Lung (tissue), 12 donors: ENCODE data around the gene DHTKD1. TPM values are rescaled to one million over a fixed set of nuclear protein-coding genes. Genes with fewer than 3 reads are reported as not detected.

ENCODE experiments used
- ATAC-seq: fragments of 200-7000 bp; cut with Tn5 transposase; one replicate; pipeline ENCODE4 v1.9.1; 2020; ENCODE audit warnings: moderate number of reproducible peaks; ENCODE audit not compliant: insufficient read depth, low FRiP score
- DNase-seq, 3 donors: peaks; one replicate each; pipeline ENCODE4 v3.0.0-alpha.2; 2013 to 2017
- H3K27ac ChIP-seq, 2 donors: one replicate each; pipeline ENCODE4 v1.5.1; 2013; ENCODE audit warnings: mild to moderate bottlenecking in 2 of 2, moderate library complexity in 2 of 2, control low read depth in 1 of 2, inconsistent platforms in 1 of 2, low read depth in 1 of 2, low read length in 1 of 2
- H3K27me3 ChIP-seq, 3 donors: one replicate each; pipeline ENCODE4 v1.5.1; 2013; ENCODE audit warnings: low read length in 2 of 3; ENCODE audit not compliant: control insufficient read depth in 3 of 3, insufficient read depth in 3 of 3
- H3K36me3 ChIP-seq, 4 donors: one replicate each; pipeline ENCODE4 v1.5.1; 2013; ENCODE audit warnings: low read length in 4 of 4, mild to moderate bottlenecking in 1 of 4, moderate library complexity in 1 of 4; ENCODE audit not compliant: control insufficient read depth in 4 of 4, insufficient read depth in 4 of 4
- H3K4me1 ChIP-seq, 5 donors: one replicate each; pipeline ENCODE4 v1.5.1; 2013; ENCODE audit warnings: low read length in 5 of 5, mild to moderate bottlenecking in 2 of 5, moderate library complexity in 1 of 5; ENCODE audit not compliant: control insufficient read depth in 5 of 5, insufficient read depth in 5 of 5
- H3K4me3 ChIP-seq: one replicate; pipeline ENCODE4 v1.5.1; 2013; ENCODE audit warnings: mild to moderate bottlenecking, control low read depth, moderate library complexity
- H3K9ac ChIP-seq, 2 donors: one replicate each; pipeline ENCODE4 v1.5.1; 2013; ENCODE audit warnings: low read length in 2 of 2, control low read depth in 1 of 2; ENCODE audit not compliant: insufficient read depth in 1 of 2
- H3K9me3 ChIP-seq, 4 donors: one replicate each; pipeline ENCODE4 v1.5.1; 2013; ENCODE audit warnings: low read length in 3 of 4, mild to moderate bottlenecking in 1 of 4, moderate library complexity in 1 of 4; ENCODE audit not compliant: control insufficient read depth in 4 of 4, insufficient read depth in 3 of 4
- WGBS, 2 donors: extraction: QIAGEN DNeasy Blood & Tissue Kit; methylation state at CpG; one replicate each; pipeline ENCODE4 v1.1.7; 2013; 5-methylcytosine and 5-hydroxymethylcytosine counted together
- polyA plus RNA-seq, 2 donors: library from polyadenylated mRNA; stranded (reverse); fragments of 200-250 nt; gene quantifications; one replicate each; pipeline ENCODE4 v1.2.1, GENCODE V29; 2013
- total RNA-seq, 2 donors: library from RNA; depleted of rRNA in 1 of 2; stranded (reverse); fragments of >200 nt in 1 of 2; gene quantifications; one replicate each; pipeline ENCODE4 v1.2.1, GENCODE V29; 2014 to 2021
- TF ChIP-seq, protein P1 (sequence below): IDR thresholded peaks from 2 replicates; pipeline ENCODE4 v1.5.1; 2012; ENCODE audit warnings: mild to moderate bottlenecking; ENCODE audit errors: control extremely low read depth, extremely low read depth
- donor health status: control.
- donor health status: control.
- donor health status: Bipolar disorder and iron deficiency.
- donor health status: healthy.
- donor health status: DM: yes; HTN: yes; CAD: no.

DHTKD1 gene
- total and polyA plus RNA-seq, 4 donors: 8.5 to 22.1 (median 13.5) TPM

DNA sequence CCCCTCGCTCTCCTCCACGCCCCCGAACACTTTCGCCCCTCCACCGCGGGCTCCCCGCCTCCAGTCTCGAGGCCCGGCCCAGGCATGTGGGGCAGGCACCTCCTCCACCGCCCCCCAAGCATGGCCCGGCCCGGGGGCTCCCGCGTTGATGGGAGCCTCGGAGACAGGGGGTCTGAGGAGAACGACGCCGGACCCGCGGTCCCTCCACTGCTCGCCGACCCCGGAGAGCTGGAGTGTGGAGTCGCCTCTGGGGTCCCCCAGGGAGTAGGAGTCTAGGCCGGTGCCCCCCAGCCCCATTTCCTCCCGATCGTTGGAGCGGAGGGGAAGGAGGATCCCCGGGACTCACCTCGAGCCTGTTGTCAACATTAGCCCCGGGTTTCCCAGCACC, 26.4 kb upstream of the DHTKD1 start:
- H3K9me3 ChIP-seq: peaks cover 0 to 2% (median 0%) of the 10 kb centered on the region in 4 donors
- H3K27ac ChIP-seq: peak overlapping the region; percentile 86 to 94
- TF ChIP-seq, protein P1, sequence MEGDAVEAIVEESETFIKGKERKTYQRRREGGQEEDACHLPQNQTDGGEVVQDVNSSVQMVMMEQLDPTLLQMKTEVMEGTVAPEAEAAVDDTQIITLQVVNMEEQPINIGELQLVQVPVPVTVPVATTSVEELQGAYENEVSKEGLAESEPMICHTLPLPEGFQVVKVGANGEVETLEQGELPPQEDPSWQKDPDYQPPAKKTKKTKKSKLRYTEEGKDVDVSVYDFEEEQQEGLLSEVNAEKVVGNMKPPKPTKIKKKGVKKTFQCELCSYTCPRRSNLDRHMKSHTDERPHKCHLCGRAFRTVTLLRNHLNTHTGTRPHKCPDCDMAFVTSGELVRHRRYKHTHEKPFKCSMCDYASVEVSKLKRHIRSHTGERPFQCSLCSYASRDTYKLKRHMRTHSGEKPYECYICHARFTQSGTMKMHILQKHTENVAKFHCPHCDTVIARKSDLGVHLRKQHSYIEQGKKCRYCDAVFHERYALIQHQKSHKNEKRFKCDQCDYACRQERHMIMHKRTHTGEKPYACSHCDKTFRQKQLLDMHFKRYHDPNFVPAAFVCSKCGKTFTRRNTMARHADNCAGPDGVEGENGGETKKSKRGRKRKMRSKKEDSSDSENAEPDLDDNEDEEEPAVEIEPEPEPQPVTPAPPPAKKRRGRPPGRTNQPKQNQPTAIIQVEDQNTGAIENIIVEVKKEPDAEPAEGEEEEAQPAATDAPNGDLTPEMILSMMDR: no peak
- no peaks in the 10 kb centered on the region for H3K27me3 ChIP-seq
- H3K36me3 ChIP-seq: no peaks in the 10 kb centered on the region
- WGBS, 2 donors: 1% methylated on average over 31 of the region's 31 CpGs
- ATAC-seq: peak; percentile 9
- peaks cover 0 to 12% (median 2%) of the 10 kb centered on the region in 5 donors for H3K4me1 ChIP-seq
- peak in 2 of 3 donors; percentile 48 to 57 for DNase-seq
- peak overlapping the region; percentile 65 for H3K4me3 ChIP-seq
- peak overlapping the region; percentile 65 to 70 for H3K9ac ChIP-seq

DNA sequence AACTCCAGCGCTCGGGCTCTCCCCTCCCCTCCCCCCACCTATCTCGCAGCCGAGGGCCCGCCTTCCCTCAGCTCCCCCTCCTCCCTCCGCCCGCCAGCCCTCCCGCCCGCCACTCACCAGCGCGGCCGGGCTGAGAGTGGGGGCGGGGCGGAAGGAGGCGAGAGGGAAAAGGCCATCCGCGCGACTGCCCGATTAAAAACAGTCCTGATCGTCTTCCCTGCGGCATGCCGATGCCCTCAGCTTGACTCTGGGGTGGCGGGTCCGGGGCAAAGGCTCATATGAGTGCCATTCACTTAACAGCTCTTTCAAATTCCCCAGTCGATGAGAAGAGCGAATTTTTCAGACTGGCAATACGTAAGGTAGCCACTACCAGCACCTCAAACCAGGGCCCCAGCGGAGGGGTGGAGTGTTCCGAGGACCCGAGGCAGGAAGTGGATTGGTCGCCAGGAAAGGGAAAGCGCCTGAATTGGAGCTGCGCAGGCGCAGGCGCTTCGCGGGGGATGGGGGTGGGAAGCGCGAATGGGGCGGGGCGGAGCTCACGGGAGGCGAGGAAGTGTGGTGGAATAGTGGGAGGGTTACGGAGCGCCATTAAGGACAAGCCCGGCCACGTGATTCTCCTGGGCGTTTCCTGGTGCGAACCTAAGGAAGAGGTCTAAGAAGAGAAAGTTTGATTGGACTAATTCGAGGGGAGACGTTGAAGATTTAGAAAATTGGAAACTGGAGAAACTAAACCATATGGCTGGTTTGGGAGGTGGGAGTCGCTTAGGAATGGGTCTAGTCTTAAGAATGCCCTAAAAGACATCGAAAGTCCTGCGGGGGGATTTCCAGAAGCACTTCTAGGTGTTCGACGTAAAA, 25.7 kb upstream of the DHTKD1 start, which contains the start of gene UPF2:
TSS of gene UPF2 (minus strand) at position 13 of the 855 bp plus-strand sequence. CDS start 7,386 bp downstream, outside the sequence.
- TF ChIP-seq, protein P1: no peak
- Histone ChIP-seq H3K9ac (peak within 1 kb of the TSS; percentile 65 to 98), H3K4me1 (peaks cover 0 to 12% (median 2%) of the 10 kb centered on the region in 5 donors), H3K4me3 (peak within 1 kb of the TSS; percentile 65), H3K9me3 (peaks cover 0 to 2% (median 0%) of the 10 kb centered on the region in 4 donors), H3K36me3 (no peaks in the 10 kb centered on the region), H3K27me3 (no peaks in the 10 kb centered on the region), H3K27ac (peak within 1 kb of the TSS; percentile 92 to 98)
- WGBS, 2 donors: 3 to 4% methylated on average over 42 to 55 of the region's 56 CpGs
- ATAC-seq (peak; percentile 94), DNase-seq (peak; percentile 99 to 100 (median 99))

DNA sequence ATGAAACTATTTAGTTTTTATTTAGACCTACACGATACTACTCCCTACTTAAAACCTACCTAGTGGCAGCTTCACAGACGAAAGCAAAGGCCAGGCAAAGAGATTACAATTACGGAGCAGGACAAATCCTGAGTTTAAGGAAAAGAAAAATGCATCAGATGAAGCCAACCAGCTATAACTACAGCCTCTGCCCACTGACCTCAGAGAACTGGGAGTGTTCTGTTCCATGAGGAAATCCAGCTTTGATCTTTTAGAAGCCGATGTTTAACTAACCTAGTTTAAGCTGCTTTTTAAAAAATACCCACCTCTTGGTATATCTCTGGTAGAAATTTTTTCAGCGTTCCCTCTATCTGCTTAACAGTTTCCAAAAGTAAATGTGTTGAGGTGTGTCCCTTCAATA, 23.2 kb upstream of the DHTKD1 start:
- TF ChIP-seq, protein P1: no peak
- WGBS, 2 donors: 85 to 95% methylated on average over 5 of the region's 5 CpGs
- Histone ChIP-seq H3K27ac (no peak overlapping the region), H3K4me3 (no peak overlapping the region), H3K9ac (no peak overlapping the region), H3K4me1 (peaks cover 0 to 8% (median 2%) of the 10 kb centered on the region in 5 donors), H3K9me3 (peaks cover 0 to 2% (median 0%) of the 10 kb centered on the region in 4 donors), H3K27me3 (no peaks in the 10 kb centered on the region), H3K36me3 (no peaks in the 10 kb centered on the region)
- no peak for DNase-seq
- ATAC-seq: no peak
